Muscle layer of duodenum (tissue), 2 donors: Measurements from ENCODE around the gene COL4A4.

ENCODE experiments used
- H3K27ac ChIP-seq: one replicate; pipeline ENCODE4 v1.7.0; 2013; ENCODE audit warnings: mild to moderate bottlenecking, low read length
- H3K27me3 ChIP-seq: one replicate; pipeline ENCODE4 v1.7.0; 2013; ENCODE audit warnings: low read depth, mild to moderate bottlenecking, control low read depth, low read length
- H3K36me3 ChIP-seq, 2 donors: one replicate each; pipeline ENCODE4 v1.7.0; 2013; ENCODE audit warnings: low read length in 2 of 2, control low read depth in 1 of 2, mild to moderate bottlenecking in 1 of 2; ENCODE audit not compliant: insufficient read depth in 2 of 2, control insufficient read depth in 1 of 2
- H3K4me1 ChIP-seq, 2 donors: one replicate each; pipeline ENCODE4 v1.7.0; 2013; ENCODE audit warnings: low read length in 2 of 2, mild to moderate bottlenecking in 2 of 2, control low read depth in 1 of 2, moderate library complexity in 1 of 2; ENCODE audit not compliant: insufficient read depth in 2 of 2, control insufficient read depth in 1 of 2
- H3K4me3 ChIP-seq, 2 donors: one replicate each; pipeline ENCODE4 v1.7.0; 2013; ENCODE audit warnings: low read length in 2 of 2, low read depth in 1 of 2, mild to moderate bottlenecking in 1 of 2
- H3K9me3 ChIP-seq, 2 donors: one replicate each; pipeline ENCODE4 v1.7.0; 2013; ENCODE audit warnings: low read length in 2 of 2, control low read depth in 1 of 2, mild to moderate bottlenecking in 1 of 2; ENCODE audit not compliant: control insufficient read depth in 1 of 2
- donor health status: healthy.

The COL4A4 gene

GRCh38 chr2:227016894-227017293 lies 147.1 kb downstream of the COL4A4 start:
- Histone ChIP-seq H3K27me3 (no peaks in the 10 kb centered on the region), H3K4me1 (no peaks in the 10 kb centered on the region), H3K27ac (no peak overlapping the region), H3K36me3 (no peaks in the 10 kb centered on the region), H3K9me3 (no peaks in the 10 kb centered on the region), H3K4me3 (no peak overlapping the region)

DNA sequence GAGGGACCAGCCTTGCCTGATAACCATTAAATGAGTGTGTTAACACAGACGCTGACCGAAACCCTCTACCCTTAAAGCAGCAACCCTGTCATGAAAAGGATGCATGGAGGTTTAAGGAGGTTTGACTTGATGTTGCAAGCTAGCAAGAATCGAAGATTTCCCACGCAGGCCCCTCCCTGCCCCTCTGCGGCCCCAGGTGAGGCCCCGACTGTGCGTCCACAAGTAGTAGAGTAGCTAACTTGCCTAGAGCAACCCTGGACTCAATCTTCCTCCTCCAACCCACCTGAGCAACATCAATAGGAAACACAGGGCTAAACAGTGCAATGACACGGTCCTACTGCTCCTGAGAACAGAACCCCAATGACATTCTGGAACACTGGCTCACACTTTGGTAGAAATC lies 150.1 kb downstream of the COL4A4 start:
- Histone ChIP-seq H3K4me3 (no peak overlapping the region), H3K27me3 (no peaks in the 10 kb centered on the region), H3K4me1 (no peaks in the 10 kb centered on the region), H3K36me3 (no peaks in the 10 kb centered on the region), H3K27ac (no peak overlapping the region), H3K9me3 (no peaks in the 10 kb centered on the region)

DNA sequence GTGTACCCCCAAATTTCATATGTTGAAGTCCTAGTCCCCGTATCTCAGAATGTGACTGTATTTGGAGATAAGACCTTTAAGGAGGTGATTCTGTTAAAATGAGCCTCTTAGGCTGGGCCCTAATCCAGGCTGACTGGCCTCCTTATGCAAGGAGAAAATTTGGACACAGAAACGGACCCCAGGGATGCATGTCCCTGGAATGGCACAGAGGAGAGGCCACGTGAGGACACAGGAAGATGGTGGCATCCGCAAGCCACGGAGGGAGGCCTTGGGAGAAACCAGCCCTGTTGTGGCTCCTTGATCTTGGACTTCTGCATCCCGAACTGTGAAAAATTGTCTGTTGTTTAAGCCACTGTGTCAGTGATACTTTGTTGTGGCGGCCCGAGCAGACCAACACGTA lies 150.7 kb downstream of the COL4A4 start:
- no peaks in the 10 kb centered on the region for H3K9me3 ChIP-seq
- no peak overlapping the region for H3K27ac ChIP-seq
- no peaks in the 10 kb centered on the region for H3K27me3 ChIP-seq
- no peaks in the 10 kb centered on the region for H3K36me3 ChIP-seq
- no peaks in the 10 kb centered on the region for H3K4me1 ChIP-seq
- H3K4me3 ChIP-seq, result no peak overlapping the region

DNA sequence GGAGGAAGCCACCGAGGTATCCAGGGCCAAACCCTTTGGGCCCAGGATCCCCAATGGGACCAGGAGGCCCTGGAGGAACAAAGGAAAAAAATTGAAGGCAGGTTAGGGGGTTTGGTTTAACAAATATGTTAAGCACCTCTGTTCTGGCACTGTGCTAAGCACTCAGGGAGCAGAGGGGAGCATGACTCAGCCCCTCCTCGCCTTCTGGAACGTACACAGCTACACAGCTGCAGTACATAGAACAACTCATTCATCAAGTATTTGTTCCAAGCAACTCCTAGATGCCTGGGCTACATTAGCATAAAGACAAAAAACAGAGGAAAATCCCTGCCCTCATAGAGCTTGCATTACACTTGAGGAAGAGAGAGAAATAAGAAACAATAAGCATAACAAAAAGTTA lies 153.6 kb downstream of the COL4A4 start:
- H3K27ac ChIP-seq, result no peak overlapping the region
- no peaks in the 10 kb centered on the region for H3K27me3 ChIP-seq
- H3K9me3 ChIP-seq, result no peaks in the 10 kb centered on the region
- H3K4me3 ChIP-seq, result no peak overlapping the region
- H3K36me3 ChIP-seq, result no peaks in the 10 kb centered on the region
- no peaks in the 10 kb centered on the region for H3K4me1 ChIP-seq

- Histone ChIP-seq H3K27ac (no peak overlapping the region), H3K27me3 (no peaks in the 10 kb centered on the region), H3K4me3 (no peak overlapping the region)
Measured at GRCh38 chr2:227007940-227008339, 156.1 kb downstream of the COL4A4 start.

DNA sequence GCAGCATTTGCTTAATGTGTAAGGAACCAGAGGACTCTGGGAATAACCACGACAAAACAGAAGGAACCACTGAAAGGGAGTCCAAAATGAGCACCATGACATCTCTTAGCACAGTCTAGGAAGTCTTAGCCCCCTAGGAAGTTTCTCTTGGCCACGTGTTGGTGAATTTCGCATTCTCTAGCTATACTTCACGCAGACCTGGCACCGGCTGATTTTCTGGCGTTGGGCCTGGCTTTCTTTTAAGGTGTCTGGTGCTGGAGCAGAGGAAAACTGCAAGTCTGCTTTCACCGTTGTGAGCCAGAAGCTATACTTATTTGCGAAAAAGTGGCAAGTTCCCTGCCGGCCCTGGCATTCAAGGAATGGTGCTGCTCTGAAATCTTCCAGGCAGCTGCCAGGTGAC lies 156.9 kb downstream of the COL4A4 start:
- no peak overlapping the region for H3K4me3 ChIP-seq
- no peaks in the 10 kb centered on the region for H3K4me1 ChIP-seq
- no peaks in the 10 kb centered on the region for H3K36me3 ChIP-seq
- H3K27ac ChIP-seq, result no peak overlapping the region
- no peaks in the 10 kb centered on the region for H3K9me3 ChIP-seq
- no peaks in the 10 kb centered on the region for H3K27me3 ChIP-seq

More at GRCh38 chr2:227007940-227008339, 156.1 kb downstream of the COL4A4 start:
- Histone ChIP-seq H3K4me1 (no peaks in the 10 kb centered on the region), H3K9me3 (no peaks in the 10 kb centered on the region), H3K36me3 (no peaks in the 10 kb centered on the region)

DNA sequence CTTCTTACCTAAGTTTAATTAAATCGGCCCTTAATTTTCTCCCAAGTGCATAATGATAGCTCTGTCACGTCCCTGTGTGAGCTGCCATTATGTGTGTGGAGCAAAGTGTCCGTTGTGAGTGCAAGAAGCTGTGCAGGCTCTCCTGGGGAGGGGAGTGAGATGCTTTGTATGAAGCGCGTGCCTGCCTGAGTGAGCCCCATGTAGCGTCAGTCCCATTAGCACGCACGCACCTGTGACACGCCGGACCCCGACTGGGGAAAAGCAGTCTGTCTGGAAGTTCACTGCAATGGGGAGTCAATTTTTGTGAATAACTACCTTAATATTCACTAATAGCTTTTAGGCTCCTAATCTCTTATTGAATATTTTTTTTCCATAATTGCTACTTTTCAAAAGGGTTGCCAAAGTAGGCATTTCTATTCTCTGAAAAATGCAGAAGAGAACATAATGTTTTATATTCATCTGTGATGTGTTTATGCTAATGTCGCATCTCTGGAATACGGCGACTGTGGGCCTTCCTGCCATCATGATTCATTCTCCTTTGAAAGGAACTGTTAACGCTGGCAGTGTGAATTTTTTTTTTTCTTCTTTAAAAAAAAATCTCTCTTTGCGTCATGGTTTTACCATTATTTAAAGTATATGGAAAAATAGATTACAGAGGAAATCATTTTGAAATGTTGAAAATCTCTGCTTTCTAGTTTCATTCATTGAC lies 157.7 kb downstream of the COL4A4 start:
- H3K9me3 ChIP-seq, result no peaks in the 10 kb centered on the region
- H3K27me3 ChIP-seq, result no peaks in the 10 kb centered on the region
- H3K27ac ChIP-seq, result no peak overlapping the region
- no peaks in the 10 kb centered on the region for H3K36me3 ChIP-seq
- no peak overlapping the region for H3K4me3 ChIP-seq
- H3K4me1 ChIP-seq, result no peaks in the 10 kb centered on the region

DNA sequence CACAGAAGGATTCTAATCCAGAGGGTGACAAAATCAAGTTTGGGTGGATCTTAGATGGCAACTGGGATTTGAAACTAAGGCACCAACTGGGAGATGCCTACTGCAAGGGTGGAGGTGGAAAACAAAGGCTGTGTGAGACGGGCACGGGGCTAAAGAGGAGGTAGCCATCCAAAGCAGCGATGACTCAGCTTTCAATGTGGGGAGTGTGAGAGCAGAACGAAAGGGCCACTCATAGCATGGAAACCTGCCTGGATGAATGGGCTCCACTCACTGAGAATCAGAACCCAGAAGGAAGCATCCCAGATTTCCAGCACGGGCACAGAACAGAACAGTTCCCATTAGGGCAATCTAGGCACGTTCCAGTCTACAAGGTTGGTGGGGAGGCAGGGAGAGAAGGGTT lies 159.5 kb downstream of the COL4A4 start:
- peaks cover 0 to 6% of the 10 kb centered on the region in 2 donors for H3K36me3 ChIP-seq
- H3K27ac ChIP-seq, result no peak overlapping the region
- no peaks in the 10 kb centered on the region for H3K27me3 ChIP-seq
- H3K9me3 ChIP-seq, result no peaks in the 10 kb centered on the region
- H3K4me3 ChIP-seq, result no peak overlapping the region
- H3K4me1 ChIP-seq, result no peaks in the 10 kb centered on the region

- Histone ChIP-seq H3K4me1 (no peaks in the 10 kb centered on the region), H3K9me3 (no peaks in the 10 kb centered on the region), H3K36me3 (peaks cover 0 to 22% of the 10 kb centered on the region in 2 donors), H3K4me3 (no peak overlapping the region), H3K27ac (no peak overlapping the region), H3K27me3 (no peaks in the 10 kb centered on the region)
Measured at GRCh38 chr2:227000123-227000522, 163.9 kb downstream of the COL4A4 start.

GRCh38 chr2:226999661-227000060 lies 164.3 kb downstream of the COL4A4 start:
- H3K4me1 ChIP-seq, result no peaks in the 10 kb centered on the region
- H3K9me3 ChIP-seq, result no peaks in the 10 kb centered on the region
- no peak overlapping the region for H3K4me3 ChIP-seq
- peaks cover 0 to 22% of the 10 kb centered on the region in 2 donors for H3K36me3 ChIP-seq
- H3K27me3 ChIP-seq, result no peaks in the 10 kb centered on the region
- no peak overlapping the region for H3K27ac ChIP-seq

DNA sequence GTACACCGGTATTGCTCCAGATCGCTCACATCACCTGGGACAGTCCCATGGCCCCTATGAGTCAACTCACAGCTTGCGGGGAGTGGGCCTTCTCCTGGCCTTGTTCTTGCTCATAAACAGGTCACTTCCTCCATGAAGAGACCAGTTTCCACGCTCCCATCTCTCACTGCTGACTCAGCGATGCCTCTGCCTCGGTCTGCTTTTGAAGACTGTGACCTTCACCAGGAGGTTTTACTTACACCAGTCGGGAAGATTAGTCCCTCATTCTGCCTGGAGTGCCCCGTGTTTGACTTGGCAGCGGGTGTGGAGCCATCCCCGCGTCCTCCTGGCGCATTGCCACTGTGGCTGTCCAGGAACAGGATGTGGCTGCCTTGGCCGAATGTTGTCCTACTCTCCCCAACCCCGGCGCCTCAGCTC lies 168.4 kb downstream of the COL4A4 start:
- Histone ChIP-seq H3K4me3 (no peak overlapping the region), H3K9me3 (no peaks in the 10 kb centered on the region), H3K36me3 (peaks cover 0 to 20% of the 10 kb centered on the region in 2 donors), H3K27ac (no peak overlapping the region), H3K4me1 (no peaks in the 10 kb centered on the region), H3K27me3 (no peaks in the 10 kb centered on the region)

DNA sequence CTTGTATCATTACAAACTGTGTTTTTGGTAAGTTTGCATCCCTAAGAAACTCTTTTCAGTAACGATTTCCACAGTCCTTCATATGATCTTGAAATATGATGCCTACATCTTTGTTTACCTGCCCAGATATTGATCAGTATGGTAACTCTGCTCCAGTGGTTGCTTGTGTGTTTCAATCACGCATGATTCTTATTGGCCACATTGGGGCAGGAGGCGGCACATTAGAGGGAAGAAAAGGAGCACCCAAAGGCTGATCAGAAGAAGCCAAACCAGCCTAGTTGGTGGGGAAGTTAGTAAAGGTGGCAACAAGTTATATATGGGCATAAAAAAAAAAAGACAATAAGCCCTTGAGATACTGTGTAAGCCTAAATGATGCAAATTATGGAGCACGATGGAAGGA lies 169.2 kb downstream of the COL4A4 start:
- peaks cover 0 to 16% of the 10 kb centered on the region in 2 donors for H3K36me3 ChIP-seq
- no peaks in the 10 kb centered on the region for H3K9me3 ChIP-seq
- H3K4me3 ChIP-seq, result no peak overlapping the region
- no peaks in the 10 kb centered on the region for H3K4me1 ChIP-seq
- H3K27ac ChIP-seq, result no peak overlapping the region
- H3K27me3 ChIP-seq, result no peaks in the 10 kb centered on the region
